ENCODE results near the gene AKT3.
"Not testable (repeated sequence)": the region's sequence is repeated elsewhere in the genome, so short reads cannot be mapped to it uniquely, and the experiment has no call there.

The AKT3 gene

DNA sequence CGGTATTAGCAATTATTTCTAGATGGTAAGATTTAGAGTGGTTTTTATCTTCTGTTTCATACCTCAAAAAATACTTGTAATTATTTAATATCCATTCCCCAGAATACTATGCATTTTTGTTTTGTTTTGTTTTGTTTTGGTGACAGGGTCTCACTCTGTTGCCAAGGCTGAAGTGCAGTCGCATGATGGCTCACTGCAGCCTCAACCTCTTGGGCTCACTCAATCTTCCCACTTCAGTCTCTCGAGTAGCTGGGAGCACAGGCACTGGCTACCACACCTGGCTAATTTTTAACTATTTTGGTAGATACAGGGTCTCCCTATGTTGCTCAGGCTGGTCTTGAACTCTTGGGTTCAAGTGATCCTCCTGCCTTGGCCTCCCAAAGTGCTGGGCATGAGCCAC is 252.7 kb downstream of the AKT3 start:
- no peak for DNase-seq (ENCODE audit: low spot score)

- no peak for DNase-seq (ENCODE audit: low spot score)
Observed at GRCh38 chr1:243596431-243597062, 253.5 kb downstream of the AKT3 start.

GRCh38 chr1:243595527-243596210 is 254.4 kb downstream of the AKT3 start:
- DNase-seq (ENCODE audit: low spot score), result no peak

GRCh38 chr1:243594455-243594854 is 255.6 kb downstream of the AKT3 start:
- no peak for DNase-seq (ENCODE audit: low spot score)

GRCh38 chr1:243589286-243589685 is 260.8 kb downstream of the AKT3 start:
- not testable (repeated sequence) for DNase-seq (ENCODE audit: low spot score)

DNA sequence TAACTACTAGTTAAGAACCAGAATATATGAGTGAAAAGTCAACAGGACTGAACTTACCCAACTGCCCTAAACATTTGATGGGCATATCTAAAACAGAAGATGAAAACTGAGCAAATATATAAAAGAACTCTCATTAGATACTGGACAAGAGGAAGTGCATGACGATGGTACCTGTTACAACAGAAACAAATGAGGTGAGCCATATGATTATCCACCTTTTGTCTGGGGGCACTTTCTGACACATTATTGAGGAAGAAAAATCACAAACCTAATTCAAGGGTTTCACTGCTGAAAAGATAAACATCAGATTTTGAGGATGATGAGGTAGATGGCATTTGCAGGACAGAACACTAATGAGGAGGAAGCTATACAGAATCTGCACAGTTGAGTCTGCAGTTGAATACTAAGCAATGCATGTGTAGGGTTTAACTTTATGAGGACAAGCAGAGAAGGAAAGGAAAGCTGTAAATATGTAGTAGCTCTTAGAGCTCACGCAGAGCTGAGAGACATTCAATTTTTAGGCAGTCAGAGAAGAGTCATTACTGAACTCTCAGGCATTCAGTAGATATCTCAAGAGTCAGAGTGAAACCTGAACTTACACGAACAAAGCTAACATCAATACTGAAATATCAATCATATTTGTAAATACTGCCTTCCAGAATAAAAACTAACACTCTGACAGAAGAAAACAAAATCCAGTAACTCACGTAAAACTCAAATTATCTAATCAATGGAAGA is 262.1 kb downstream of the AKT3 start:
- DNase-seq (ENCODE audit: low spot score), result no peak

GRCh38 chr1:243587285-243587684 is 262.8 kb downstream of the AKT3 start:
- DNase-seq (ENCODE audit: low spot score), result no peak

DNA sequence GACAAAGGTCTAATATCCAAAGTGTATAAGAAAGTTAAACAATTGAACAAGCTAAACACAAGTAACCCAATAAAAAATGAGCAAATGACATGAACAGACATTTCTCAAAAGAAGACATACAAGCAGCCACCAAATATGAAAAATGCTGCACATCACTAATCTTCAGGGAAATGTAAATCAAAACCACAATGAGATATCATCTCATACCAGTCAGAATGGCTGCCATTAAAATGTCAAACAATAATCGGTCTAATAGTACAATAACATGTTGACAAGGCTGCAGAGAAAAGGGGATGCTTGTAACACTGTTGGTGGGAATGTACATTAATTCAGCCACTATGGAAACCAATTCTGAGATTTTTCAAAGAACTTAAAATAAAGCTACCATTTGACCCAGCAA is 264.1 kb downstream of the AKT3 start:
- no peak for DNase-seq (ENCODE audit: low spot score)

- no peak for DNase-seq (ENCODE audit: low spot score)
Observed at GRCh38 chr1:243582326-243582725, 267.7 kb downstream of the AKT3 start.

GRCh38 chr1:243580984-243581383 is 269.1 kb downstream of the AKT3 start:
- no peak for DNase-seq (ENCODE audit: low spot score)

- DNase-seq (ENCODE audit: low spot score), result no peak
Observed at GRCh38 chr1:243580072-243580471, 270.0 kb downstream of the AKT3 start.

DNA sequence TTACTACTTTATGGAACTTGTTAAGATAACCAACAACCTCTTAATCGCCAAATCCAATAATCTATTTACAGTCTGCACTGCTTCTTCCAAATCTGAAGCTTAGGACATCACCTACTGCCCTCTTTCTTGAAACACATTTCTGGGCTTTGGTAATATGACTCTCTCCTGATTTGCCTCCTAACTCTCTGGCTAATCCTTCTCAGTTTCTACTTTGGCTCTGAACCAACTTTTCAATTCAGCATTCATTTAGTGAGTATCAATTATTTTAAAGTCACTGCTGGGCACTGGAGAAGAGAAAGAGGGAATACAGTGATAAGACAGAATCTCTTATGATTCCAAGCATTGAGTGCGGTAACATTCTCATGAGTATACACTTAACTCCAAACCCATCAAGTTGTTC is 275.0 kb downstream of the AKT3 start:
- DNase-seq (ENCODE audit: low spot score), result no peak

- no peak for DNase-seq (ENCODE audit: low spot score)
Observed at GRCh38 chr1:243572940-243573339, 277.1 kb downstream of the AKT3 start.

GRCh38 chr1:243568793-243569192 is 281.2 kb downstream of the AKT3 start:
- no peak for DNase-seq (ENCODE audit: low spot score)

- DNase-seq (ENCODE audit: low spot score), result no peak
Observed at GRCh38 chr1:243564814-243565213, 285.2 kb downstream of the AKT3 start.

DNA sequence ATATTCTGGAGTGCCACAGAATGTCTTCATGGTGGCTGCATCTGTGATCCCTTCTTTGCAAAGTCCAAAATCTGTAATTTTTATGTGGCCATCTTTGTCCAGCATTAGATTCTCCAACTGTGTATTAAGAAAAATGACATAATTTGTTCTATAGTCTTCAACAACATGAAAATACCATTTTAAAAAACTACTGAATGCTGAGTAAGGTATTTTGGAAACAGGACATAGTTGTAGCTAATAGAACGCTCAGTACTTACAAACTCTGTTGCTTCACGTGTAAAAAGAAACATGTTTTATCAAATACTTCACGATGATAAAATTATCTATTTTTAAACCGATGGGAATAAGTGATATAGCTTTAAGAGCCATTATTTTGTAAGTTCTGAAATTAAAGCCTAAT is 286.3 kb downstream of the AKT3 start:
- DNase-seq (ENCODE audit: low spot score), result no peak

- no peak for DNase-seq (ENCODE audit: low spot score)
Observed at GRCh38 chr1:243562473-243562872, 287.6 kb downstream of the AKT3 start.

GRCh38 chr1:243561588-243562319 is 288.3 kb downstream of the AKT3 start:
- no peak for DNase-seq (ENCODE audit: low spot score)

GRCh38 chr1:243559575-243560162 is 290.4 kb downstream of the AKT3 start:
- no peak for DNase-seq (ENCODE audit: low spot score)

GRCh38 chr1:243558576-243558975 is 291.5 kb downstream of the AKT3 start:
- DNase-seq (ENCODE audit: low spot score), result no peak

GRCh38 chr1:243557866-243558265 is 292.2 kb downstream of the AKT3 start:
- DNase-seq (ENCODE audit: low spot score), result no peak

GRCh38 chr1:243554686-243555085 is 295.4 kb downstream of the AKT3 start:
- no peak for DNase-seq (ENCODE audit: low spot score)

All from kidney capillary endothelial cell (primary cell).